HL-60 (cell line): ENCODE results near the gene TUBGCP6.

Experiments
- DNase-seq, 2 experiments: peaks; one replicate each; pipeline ENCODE4 v3.0.0-alpha.2; 2010 to 2020; ENCODE audit warnings: low read depth in 1 of 2, low spot score in 1 of 2
- H3K27ac ChIP-seq: fragments of 250-450 bp; sonication (Bioruptor Pico); replicated peaks from 2 replicates; pipeline ENCODE4 v1.5.1; 2020; ENCODE audit warnings: mild to moderate bottlenecking, moderate library complexity
- H3K27me3 ChIP-seq: fragments of 250-450 bp; sonication (Bioruptor Pico); 2 replicates; pipeline ENCODE4 v1.5.1; 2021; ENCODE audit warnings: mild to moderate bottlenecking, moderate library complexity; ENCODE audit not compliant: insufficient read depth, poor library complexity, severe bottlenecking
- H3K4me3 ChIP-seq: replicated peaks from 2 replicates; pipeline ENCODE4 v1.5.1; 2011; ENCODE audit warnings: mild to moderate bottlenecking, control low read depth, low read length; ENCODE audit not compliant: insufficient read depth
- CTCF ChIP-seq: IDR thresholded peaks from one replicate; pipeline ENCODE4 v1.5.1; 2011; ENCODE audit warnings: low read length, control low read depth, inconsistent platforms; ENCODE audit not compliant: insufficient read depth
- GABPA ChIP-seq: IDR thresholded peaks from 2 replicates; pipeline ENCODE4 v1.6.1; 2012; ENCODE audit warnings: low read depth
- POLR2AphosphoS5 ChIP-seq: IDR thresholded peaks from 2 replicates; pipeline ENCODE4 v1.6.1; 2012; ENCODE audit warnings: low read depth
- SPI1 ChIP-seq: IDR thresholded peaks from 2 replicates; pipeline ENCODE4 v1.6.1; 2012; ENCODE audit warnings: low read depth, mild to moderate bottlenecking, borderline replicate concordance
- TF ChIP-seq, protein P1 (sequence below): IDR thresholded peaks from 2 replicates; pipeline ENCODE4 v1.6.1; 2012; ENCODE audit warnings: low read depth; ENCODE audit not compliant: insufficient replicate concordance

TUBGCP6 gene

DNA sequence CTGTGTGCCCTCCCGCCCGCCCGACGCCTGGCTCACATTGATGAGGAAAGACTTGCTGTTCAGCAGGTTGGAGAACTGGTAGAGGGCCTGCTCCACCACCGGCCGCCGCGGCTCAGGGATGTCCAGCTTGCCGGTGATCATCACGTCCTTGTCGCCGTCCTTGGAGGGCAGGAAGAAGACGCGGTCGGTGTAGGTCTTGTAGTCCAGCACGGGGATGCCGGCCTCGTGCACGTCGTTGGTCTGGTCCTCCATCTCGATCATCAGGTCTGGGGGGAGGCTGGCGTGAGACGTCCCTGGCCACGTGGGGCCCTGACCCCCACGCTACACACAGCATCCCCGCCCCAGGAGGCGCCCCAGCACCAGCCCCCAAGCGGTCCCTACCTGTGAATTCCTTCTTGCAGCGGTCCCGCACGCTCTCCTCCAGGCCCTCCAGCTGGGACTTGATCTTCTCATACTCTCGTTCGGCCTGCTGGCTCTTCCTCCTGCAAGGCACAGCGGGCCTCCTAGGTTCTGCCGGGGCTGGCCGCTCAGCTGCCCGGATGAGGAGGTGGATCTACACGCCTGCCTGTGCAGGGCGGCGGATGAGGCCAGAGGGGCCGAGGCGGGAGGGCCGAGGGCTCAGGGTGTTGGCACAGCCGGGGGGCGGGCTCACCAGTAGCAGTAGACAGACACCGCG is 36.0 kb upstream of the TUBGCP6 start:
- no peak for DNase-seq
- no peak for TF ChIP-seq CTCF
- TF ChIP-seq GABPA, result no peak
- TF ChIP-seq, protein P1, sequence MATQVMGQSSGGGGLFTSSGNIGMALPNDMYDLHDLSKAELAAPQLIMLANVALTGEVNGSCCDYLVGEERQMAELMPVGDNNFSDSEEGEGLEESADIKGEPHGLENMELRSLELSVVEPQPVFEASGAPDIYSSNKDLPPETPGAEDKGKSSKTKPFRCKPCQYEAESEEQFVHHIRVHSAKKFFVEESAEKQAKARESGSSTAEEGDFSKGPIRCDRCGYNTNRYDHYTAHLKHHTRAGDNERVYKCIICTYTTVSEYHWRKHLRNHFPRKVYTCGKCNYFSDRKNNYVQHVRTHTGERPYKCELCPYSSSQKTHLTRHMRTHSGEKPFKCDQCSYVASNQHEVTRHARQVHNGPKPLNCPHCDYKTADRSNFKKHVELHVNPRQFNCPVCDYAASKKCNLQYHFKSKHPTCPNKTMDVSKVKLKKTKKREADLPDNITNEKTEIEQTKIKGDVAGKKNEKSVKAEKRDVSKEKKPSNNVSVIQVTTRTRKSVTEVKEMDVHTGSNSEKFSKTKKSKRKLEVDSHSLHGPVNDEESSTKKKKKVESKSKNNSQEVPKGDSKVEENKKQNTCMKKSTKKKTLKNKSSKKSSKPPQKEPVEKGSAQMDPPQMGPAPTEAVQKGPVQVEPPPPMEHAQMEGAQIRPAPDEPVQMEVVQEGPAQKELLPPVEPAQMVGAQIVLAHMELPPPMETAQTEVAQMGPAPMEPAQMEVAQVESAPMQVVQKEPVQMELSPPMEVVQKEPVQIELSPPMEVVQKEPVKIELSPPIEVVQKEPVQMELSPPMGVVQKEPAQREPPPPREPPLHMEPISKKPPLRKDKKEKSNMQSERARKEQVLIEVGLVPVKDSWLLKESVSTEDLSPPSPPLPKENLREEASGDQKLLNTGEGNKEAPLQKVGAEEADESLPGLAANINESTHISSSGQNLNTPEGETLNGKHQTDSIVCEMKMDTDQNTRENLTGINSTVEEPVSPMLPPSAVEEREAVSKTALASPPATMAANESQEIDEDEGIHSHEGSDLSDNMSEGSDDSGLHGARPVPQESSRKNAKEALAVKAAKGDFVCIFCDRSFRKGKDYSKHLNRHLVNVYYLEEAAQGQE, result no peak
- no peak overlapping the region for H3K4me3 ChIP-seq
- no peaks in the 10 kb centered on the region for H3K27me3 ChIP-seq
- no peak overlapping the region for H3K27ac ChIP-seq

DNA sequence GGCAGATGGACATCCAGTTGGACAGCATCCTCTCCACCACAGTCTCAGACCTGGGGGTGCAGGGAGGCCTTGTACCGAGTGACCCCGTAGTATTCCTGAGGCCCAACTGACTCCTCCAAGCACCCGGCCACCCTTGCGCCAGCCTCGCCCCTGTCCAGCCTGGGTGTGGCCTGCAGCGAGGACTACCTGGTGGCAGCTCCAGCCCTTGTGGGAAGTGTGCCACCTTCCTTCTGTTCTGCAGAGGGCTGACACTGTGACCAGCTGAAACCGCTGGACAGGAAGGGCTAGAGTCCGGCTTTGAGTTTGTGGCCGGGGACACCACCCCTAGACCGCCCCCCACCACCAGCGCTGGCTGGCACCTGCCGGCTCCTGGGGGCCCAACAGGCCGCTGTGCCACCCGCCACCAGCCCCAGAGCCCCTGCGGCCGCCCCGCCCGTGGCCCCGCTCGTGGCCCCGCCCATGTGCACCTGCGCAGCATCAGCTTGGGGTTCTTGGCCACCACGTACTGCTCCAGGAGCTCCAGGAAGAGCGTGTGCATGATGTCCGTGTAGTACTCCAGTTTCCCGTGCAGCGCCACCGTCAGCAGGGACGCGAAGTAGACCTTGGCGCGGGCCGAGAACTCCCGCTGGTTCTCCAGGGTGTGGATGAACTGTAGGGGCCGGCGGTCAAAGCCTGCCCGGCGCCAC is 35.3 kb upstream of the TUBGCP6 start:
- TF ChIP-seq CTCF, result no peak
- TF ChIP-seq SPI1, result no peak
- TF ChIP-seq POLR2AphosphoS5, result no peak
- TF ChIP-seq, protein P1, result no peak
- no peak for TF ChIP-seq GABPA
- H3K27me3 ChIP-seq, result no peaks in the 10 kb centered on the region
- no peak for DNase-seq
- no peak overlapping the region for H3K4me3 ChIP-seq
- H3K27ac ChIP-seq, result no peak overlapping the region

GRCh38 chr22:50278956-50279619 is 34.3 kb upstream of the TUBGCP6 start:
- TF ChIP-seq GABPA (no peak), CTCF (no peak), POLR2AphosphoS5 (no peak), SPI1 (no peak)
- TF ChIP-seq, protein P1, result no peak
- H3K27ac ChIP-seq, result no peak overlapping the region
- no peak overlapping the region for H3K4me3 ChIP-seq
- DNase-seq, result no peak
- no peaks in the 10 kb centered on the region for H3K27me3 ChIP-seq
